Fibroblast of gingiva (primary cell): ENCODE results near the gene STRADB.
"Not testable (repeated sequence)": the region's sequence is repeated elsewhere in the genome, so short reads cannot be mapped to it uniquely, and the experiment has no call there.

Experiments
- DNase-seq: peaks from one replicate; pipeline ENCODE4 v3.0.0-alpha.2; 2011; ENCODE audit warnings: low read depth

Gene STRADB

GRCh38 chr2:201430322-201430721, 21.2 kb upstream of the STRADB start:
- DNase-seq = not testable (repeated sequence)

- no peak for DNase-seq
Observed at GRCh38 chr2:201430839-201431238, 20.7 kb upstream of the STRADB start.

- peak; percentile 65 for DNase-seq
Observed at GRCh38 chr2:201432038-201432620, 19.4 kb upstream of the STRADB start.

GRCh38 chr2:201432621-201433393, 18.7 kb upstream of the STRADB start:
- peak; percentile 93 for DNase-seq

GRCh38 chr2:201433394-201433995, 18.0 kb upstream of the STRADB start:
- no peak for DNase-seq

GRCh38 chr2:201436141-201436540, 15.4 kb upstream of the STRADB start:
- peak; percentile 36 for DNase-seq

GRCh38 chr2:201439336-201439922, 12.1 kb upstream of the STRADB start:
- DNase-seq = not testable (repeated sequence)

- no peak for DNase-seq
Observed at GRCh38 chr2:201440182-201440581, 11.4 kb upstream of the STRADB start.

- DNase-seq = no peak
Observed at GRCh38 chr2:201441409-201441808, 10.1 kb upstream of the STRADB start.

- no peak for DNase-seq
Observed at GRCh38 chr2:201444746-201445465, 6.6 kb upstream of the STRADB start.

- no peak for DNase-seq
Observed at GRCh38 chr2:201447086-201447485, 4.5 kb upstream of the STRADB start.

GRCh38 chr2:201448061-201448460, 3.5 kb upstream of the STRADB start:
- no peak for DNase-seq

- DNase-seq = no peak
Observed at GRCh38 chr2:201448701-201449100, 2.8 kb upstream of the STRADB start.

- peak; percentile 26 for DNase-seq
Observed at GRCh38 chr2:201450954-201451291, 617 bp upstream of the STRADB start.

GRCh38 chr2:201452058-201452921, 750 bp downstream of the STRADB start:
- DNase-seq = no peak

GRCh38 chr2:201452922-201453643, 1.5 kb downstream of the STRADB start:
- no peak for DNase-seq

GRCh38 chr2:201458381-201458780, 6.8 kb downstream of the STRADB start:
- DNase-seq = no peak

- DNase-seq = no peak
Observed at GRCh38 chr2:201460532-201460931, 9.0 kb downstream of the STRADB start.

GRCh38 chr2:201464547-201464946, 13.0 kb downstream of the STRADB start:
- DNase-seq = no peak

- no peak for DNase-seq
Observed at GRCh38 chr2:201465524-201465971, 14.0 kb downstream of the STRADB start.
